CD4-positive, alpha-beta T cell treated with Interleukin-21 for 1 hour (primary cell): ENCODE results near the gene NOL6.
"Not testable (repeated sequence)": the region's sequence is repeated elsewhere in the genome, so short reads cannot be mapped to it uniquely, and the experiment has no call there.

Experiments used
- DNase-seq: peaks from one replicate; pipeline ENCODE4 v3.0.0-alpha.2; 2020

Gene NOL6

GRCh38 chr9:33431420-33431819, 42.3 kb downstream of the NOL6 start:
- DNase-seq = no peak

- no peak for DNase-seq
Observed at GRCh38 chr9:33430942-33431341, 42.8 kb downstream of the NOL6 start.

- DNase-seq = no peak
Observed at GRCh38 chr9:33429256-33429985, 44.3 kb downstream of the NOL6 start.

- peak; percentile 39 for DNase-seq
Observed at GRCh38 chr9:33426843-33427293, 46.9 kb downstream of the NOL6 start.

GRCh38 chr9:33425128-33425533, 48.6 kb downstream of the NOL6 start:
- DNase-seq = no peak

- not testable (repeated sequence) for DNase-seq
Observed at GRCh38 chr9:33424492-33424891, 49.2 kb downstream of the NOL6 start.

- DNase-seq = not testable (repeated sequence)
Observed at GRCh38 chr9:33424043-33424442, 49.7 kb downstream of the NOL6 start.

GRCh38 chr9:33419708-33420303, 53.9 kb downstream of the NOL6 start:
- no peak for DNase-seq

GRCh38 chr9:33418090-33418489, 55.6 kb downstream of the NOL6 start:
- no peak for DNase-seq

GRCh38 chr9:33416996-33417395, 56.7 kb downstream of the NOL6 start:
- peak; percentile 31 for DNase-seq

- DNase-seq = peak; percentile 91
Observed at GRCh38 chr9:33415501-33416038, 58.2 kb downstream of the NOL6 start.

GRCh38 chr9:33414889-33415500, 58.7 kb downstream of the NOL6 start:
- no peak for DNase-seq

GRCh38 chr9:33414268-33414667, 59.5 kb downstream of the NOL6 start:
- DNase-seq = peak; percentile 10
